ENCODE results near the gene KLK6. TPM values are rescaled to one million over a fixed set of nuclear protein-coding genes. Genes with fewer than 3 reads are reported as not detected.

Gene KLK6
- total RNA-seq, 4 donors from 2014 or later = not detected

GRCh38 chr19:50952910-50953309 lies 16.5 kb downstream of the KLK6 start, which contains the start of gene KLK5:
KLK5 (minus strand) TSS chr19:50953038; CDS start chr19:50952657, 381 bp downstream.
- no peaks in the 10 kb centered on the region for H3K9me3 ChIP-seq
- intact Hi-C loops (cut with DNase I) = no loop called here
- H3K4me3 ChIP-seq = no peak within 1 kb of the TSS
- 22% methylated on average over 7 of the region's 7 CpGs for WGBS
- DNase-seq (ENCODE audit: extremely low spot score) = no peak
- H3K27ac ChIP-seq (replicated peaks in 1 of 4) = no peak within 1 kb of the TSS
- TF ChIP-seq EP300 (IDR thresholded peaks at IDR 0.05) (no peak), POLR2AphosphoS5 (IDR thresholded peaks at IDR 0.05) (no peak), CTCF (IDR thresholded peaks at IDR 0.05) (no peak), POLR2A (IDR thresholded peaks at IDR 0.05; ENCODE audit: low read depth) (no peak)
- no peaks in the 10 kb centered on the region for H3K4me1 ChIP-seq
- no peaks in the 10 kb centered on the region for H3K36me3 ChIP-seq
- peaks cover 0 to 72% (median 0%) of the 10 kb centered on the region in 4 donors for H3K27me3 ChIP-seq

DNA sequence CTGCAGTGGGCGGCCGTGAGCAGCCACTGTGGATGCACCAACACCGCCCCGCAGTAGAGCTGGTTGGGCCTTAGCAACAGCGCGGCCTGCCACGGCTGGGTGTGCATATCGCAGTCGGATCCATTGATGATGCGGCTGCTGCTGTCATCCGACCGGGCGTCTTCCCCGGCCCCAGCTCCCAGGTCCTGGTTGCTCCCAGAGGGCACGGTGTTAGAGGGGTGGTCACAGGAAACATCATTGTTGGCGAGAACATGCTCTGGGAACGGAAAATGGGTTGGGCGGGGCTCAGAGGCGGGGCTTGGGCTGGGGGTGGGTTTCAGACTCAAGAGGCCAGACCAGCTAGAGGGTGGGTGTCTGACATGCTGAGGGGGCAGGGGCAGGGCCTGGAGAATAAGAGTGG lies 19.5 kb downstream of the KLK6 start:
- Histone ChIP-seq H3K27ac (replicated peaks in 1 of 4) (no peak overlapping the region), H3K36me3 (no peaks in the 10 kb centered on the region), H3K4me1 (no peaks in the 10 kb centered on the region), H3K9me3 (no peaks in the 10 kb centered on the region), H3K4me3 (no peak overlapping the region), H3K27me3 (peaks cover 0 to 66% (median 0%) of the 10 kb centered on the region in 4 donors)
- no peak for DNase-seq (ENCODE audit: extremely low spot score)
- TF ChIP-seq POLR2A (IDR thresholded peaks at IDR 0.05; ENCODE audit: low read depth) = no peak
- no peak for TF ChIP-seq CTCF (IDR thresholded peaks at IDR 0.05)
- TF ChIP-seq EP300 (IDR thresholded peaks at IDR 0.05) = no peak
- TF ChIP-seq POLR2AphosphoS5 (IDR thresholded peaks at IDR 0.05) = no peak
- 48% methylated on average over 19 of the region's 19 CpGs for WGBS
- intact Hi-C loops (cut with DNase I) = no loop called here

GRCh38 chr19:50947123-50947522 lies 22.3 kb downstream of the KLK6 start:
- Histone ChIP-seq H3K36me3 (no peaks in the 10 kb centered on the region), H3K27me3 (peaks cover 0 to 57% (median 0%) of the 10 kb centered on the region in 4 donors), H3K4me1 (no peaks in the 10 kb centered on the region), H3K9me3 (no peaks in the 10 kb centered on the region), H3K27ac (replicated peaks in 1 of 4) (no peak overlapping the region), H3K4me3 (no peak overlapping the region)
- intact Hi-C loops (cut with DNase I) = no loop called here
- no peak for DNase-seq (ENCODE audit: extremely low spot score)
- TF ChIP-seq CTCF (IDR thresholded peaks at IDR 0.05) (no peak), EP300 (IDR thresholded peaks at IDR 0.05) (no peak), POLR2AphosphoS5 (IDR thresholded peaks at IDR 0.05) (no peak), POLR2A (IDR thresholded peaks at IDR 0.05; ENCODE audit: low read depth) (no peak)
- WGBS = 75% methylated on average over 4 of the region's 4 CpGs

- no peak overlapping the region for H3K27ac ChIP-seq (replicated peaks in 1 of 4)
- H3K36me3 ChIP-seq = no peaks in the 10 kb centered on the region
- no peak overlapping the region for H3K4me3 ChIP-seq
- H3K27me3 ChIP-seq = peaks cover 0 to 50% (median 3%) of the 10 kb centered on the region in 4 donors
- H3K4me1 ChIP-seq = no peaks in the 10 kb centered on the region
- peaks cover 0 to 10% (median 4%) of the 10 kb centered on the region in 4 donors for H3K9me3 ChIP-seq
- intact Hi-C loops (cut with DNase I) = no loop called here
- TF ChIP-seq EP300 (IDR thresholded peaks at IDR 0.05) = no peak
- no peak for TF ChIP-seq POLR2A (IDR thresholded peaks at IDR 0.05; ENCODE audit: low read depth)
- no peak for TF ChIP-seq CTCF (IDR thresholded peaks at IDR 0.05)
- TF ChIP-seq POLR2AphosphoS5 (IDR thresholded peaks at IDR 0.05) = no peak
- DNase-seq (ENCODE audit: extremely low spot score) = no peak
- WGBS = 61% methylated on average over 4 of the region's 4 CpGs
These were observed 24.6 kb downstream of the KLK6 start for GRCh38 chr19:50944795-50945194.
